Neural cell (in vitro differentiated cells): ENCODE results near the gene P2RX1. TPM values are rescaled to one million over a fixed set of nuclear protein-coding genes. Genes with fewer than 3 reads are reported as not detected.

ENCODE experiments used
- H2AFZ ChIP-seq: fragments of 200-600, 300-800 bp; sonication (generic), shearing (Covaris generic); 2 replicates; pipeline ENCODE4 v1.6.0; 2014; ENCODE audit warnings: low read depth, mild to moderate bottlenecking, antibody characterized with exemption, low read length, moderate library complexity
- H3F3A ChIP-seq: fragments of 200-600 bp; shearing (Covaris generic); 2 replicates; pipeline ENCODE4 v1.6.1; 2016; ENCODE audit warnings: mild to moderate bottlenecking, moderate library complexity, mixed read lengths, antibody characterized with exemption, low read length; ENCODE audit not compliant: insufficient read depth, poor library complexity, severe bottlenecking
- H3K27ac ChIP-seq: fragments of 200-600, 300-800 bp; sonication (generic), shearing (Covaris generic); 2 replicates; pipeline ENCODE4 v1.5.1; 2014; ENCODE audit warnings: mild to moderate bottlenecking, low read length, moderate library complexity
- H3K27me3 ChIP-seq: fragments of 300-800, 200-600 bp; sonication (generic), shearing (Covaris generic); 2 replicates; pipeline ENCODE4 v1.6.0; 2014; ENCODE audit warnings: mild to moderate bottlenecking, low read depth, low read length, moderate library complexity; ENCODE audit not compliant: insufficient read depth
- H3K36me3 ChIP-seq: fragments of 300-800, 200-600 bp; sonication (generic), shearing (Covaris generic); 2 replicates; pipeline ENCODE4 v1.5.1; 2014; ENCODE audit warnings: mild to moderate bottlenecking, antibody characterized with exemption, low read length, moderate library complexity; ENCODE audit not compliant: insufficient read depth
- H3K4me2 ChIP-seq: fragments of 300-800, 200-600 bp; sonication (generic), shearing (Covaris generic); 2 replicates; pipeline ENCODE4 v1.6.0; 2014; ENCODE audit warnings: mild to moderate bottlenecking, low read length
- H3K4me3 ChIP-seq: fragments of 300-800, 200-600 bp; sonication (generic), shearing (Covaris generic); 2 replicates; pipeline ENCODE4 v1.5.1; 2014; ENCODE audit warnings: mild to moderate bottlenecking, low read length, moderate library complexity
- H3K79me2 ChIP-seq: fragments of 200-600 bp; shearing (Covaris generic); replicated peaks from 2 replicates; pipeline ENCODE4 v1.6.0; 2014; ENCODE audit warnings: mild to moderate bottlenecking, low read length, moderate library complexity; ENCODE audit not compliant: insufficient read depth
- H3K9ac ChIP-seq: fragments of 300-800, 200-600 bp; sonication (generic), shearing (Covaris generic); 2 replicates; pipeline ENCODE4 v1.6.1; 2016; ENCODE audit warnings: mild to moderate bottlenecking, low read length, mixed read lengths
- H3K9me2 ChIP-seq: fragments of 200-600 bp; shearing (Covaris generic); 2 replicates; pipeline ENCODE4 v1.6.1; 2016; ENCODE audit warnings: mild to moderate bottlenecking, low read length, mixed read lengths; ENCODE audit not compliant: insufficient read depth
- H3K9me3 ChIP-seq: fragments of 200-600, 300-800 bp; sonication (generic), shearing (Covaris generic); 2 replicates; pipeline ENCODE4 v1.6.1; 2016; ENCODE audit warnings: mild to moderate bottlenecking, mixed run types, low read length, moderate library complexity, mixed read lengths
- H4K20me1 ChIP-seq: fragments of 200-600 bp; shearing (Covaris generic); 2 replicates; pipeline ENCODE4 v1.6.1; 2016; ENCODE audit warnings: mild to moderate bottlenecking, mixed run types; ENCODE audit not compliant: insufficient read depth
- EP300 ChIP-seq: fragments of 450-650 bp; conservative IDR thresholded peaks from 2 replicates; pipeline ENCODE4 v1.6.1; 2014; ENCODE audit warnings: antibody characterized with exemption, mild to moderate bottlenecking, moderate library complexity; ENCODE audit not compliant: poor library complexity, severe bottlenecking
- EZH2 ChIP-seq: fragments of 200-600, 300-800 bp; shearing (Covaris generic), sonication (generic); IDR thresholded peaks from 2 replicates; pipeline ENCODE4 v1.6.1; 2014; ENCODE audit warnings: antibody characterized with exemption, low read length, borderline replicate concordance, mild to moderate bottlenecking; ENCODE audit not compliant: insufficient read depth, poor library complexity, severe bottlenecking
- MXI1 ChIP-seq: fragments of 450-650 bp; conservative IDR thresholded peaks from 2 replicates; pipeline ENCODE4 v1.6.1; 2014; ENCODE audit warnings: antibody characterized with exemption, mild to moderate bottlenecking; ENCODE audit not compliant: poor library complexity, severe bottlenecking
- POLR2AphosphoS5 ChIP-seq: IDR thresholded peaks from 2 replicates; pipeline ENCODE4 v1.6.1; 2012
- RAD21 ChIP-seq: fragments of 450-650 bp; conservative IDR thresholded peaks from 2 replicates; pipeline ENCODE4 v1.6.1; 2014; ENCODE audit warnings: antibody characterized with exemption, mild to moderate bottlenecking, moderate library complexity
- SMC3 ChIP-seq: fragments of 450-650 bp; conservative IDR thresholded peaks from 2 replicates; pipeline ENCODE4 v1.6.1; 2014; ENCODE audit warnings: antibody characterized with exemption, mild to moderate bottlenecking, moderate library complexity; ENCODE audit not compliant: poor library complexity
- TAF1 ChIP-seq: IDR thresholded peaks from 2 replicates; pipeline ENCODE4 v1.6.1; 2012; ENCODE audit warnings: low read depth
- polyA plus RNA-seq: library from polyadenylated mRNA; depleted of rRNA; stranded (reverse); fragments of >200 nt; gene quantifications from 2 replicates; pipeline ENCODE4 v1.2.3, GENCODE V29; 2014
- TF ChIP-seq, protein P1 (sequence below): IDR thresholded peaks from 2 replicates; pipeline ENCODE4 v1.6.1; 2012; ENCODE audit warnings: borderline replicate concordance
- TF ChIP-seq, protein P2 (sequence below): fragments of 450-650 bp; IDR thresholded peaks from 2 replicates; pipeline ENCODE4 v1.5.1; 2014; ENCODE audit warnings: antibody characterized with exemption, mild to moderate bottlenecking, moderate library complexity; ENCODE audit not compliant: poor library complexity, severe bottlenecking

Gene P2RX1
- polyA plus RNA-seq, 1 donor from 2014 or later: not detected

DNA sequence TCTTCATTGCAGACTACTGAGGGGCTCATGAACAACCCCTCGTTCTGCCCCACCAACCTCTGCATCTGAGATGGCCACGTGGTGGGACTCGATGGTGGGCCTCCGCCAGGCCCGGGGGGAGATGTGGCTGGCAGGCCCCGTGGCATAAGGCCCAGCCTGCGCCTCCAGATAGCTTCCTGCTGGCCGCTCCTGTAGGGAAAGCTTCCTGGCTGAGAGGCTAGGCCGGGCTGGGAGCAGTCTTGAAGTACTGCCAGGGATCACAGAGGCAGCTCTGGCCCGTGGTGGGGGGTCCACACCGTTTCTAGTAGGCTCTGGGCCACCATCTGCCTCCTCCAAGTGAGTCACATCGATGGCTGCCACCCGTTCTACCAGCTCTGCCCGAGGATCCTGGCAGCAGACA, 31.0 kb downstream of the P2RX1 start:
- no peaks in the 10 kb centered on the region for H3K36me3 ChIP-seq
- no peak for TF ChIP-seq EZH2
- TF ChIP-seq, protein P1, sequence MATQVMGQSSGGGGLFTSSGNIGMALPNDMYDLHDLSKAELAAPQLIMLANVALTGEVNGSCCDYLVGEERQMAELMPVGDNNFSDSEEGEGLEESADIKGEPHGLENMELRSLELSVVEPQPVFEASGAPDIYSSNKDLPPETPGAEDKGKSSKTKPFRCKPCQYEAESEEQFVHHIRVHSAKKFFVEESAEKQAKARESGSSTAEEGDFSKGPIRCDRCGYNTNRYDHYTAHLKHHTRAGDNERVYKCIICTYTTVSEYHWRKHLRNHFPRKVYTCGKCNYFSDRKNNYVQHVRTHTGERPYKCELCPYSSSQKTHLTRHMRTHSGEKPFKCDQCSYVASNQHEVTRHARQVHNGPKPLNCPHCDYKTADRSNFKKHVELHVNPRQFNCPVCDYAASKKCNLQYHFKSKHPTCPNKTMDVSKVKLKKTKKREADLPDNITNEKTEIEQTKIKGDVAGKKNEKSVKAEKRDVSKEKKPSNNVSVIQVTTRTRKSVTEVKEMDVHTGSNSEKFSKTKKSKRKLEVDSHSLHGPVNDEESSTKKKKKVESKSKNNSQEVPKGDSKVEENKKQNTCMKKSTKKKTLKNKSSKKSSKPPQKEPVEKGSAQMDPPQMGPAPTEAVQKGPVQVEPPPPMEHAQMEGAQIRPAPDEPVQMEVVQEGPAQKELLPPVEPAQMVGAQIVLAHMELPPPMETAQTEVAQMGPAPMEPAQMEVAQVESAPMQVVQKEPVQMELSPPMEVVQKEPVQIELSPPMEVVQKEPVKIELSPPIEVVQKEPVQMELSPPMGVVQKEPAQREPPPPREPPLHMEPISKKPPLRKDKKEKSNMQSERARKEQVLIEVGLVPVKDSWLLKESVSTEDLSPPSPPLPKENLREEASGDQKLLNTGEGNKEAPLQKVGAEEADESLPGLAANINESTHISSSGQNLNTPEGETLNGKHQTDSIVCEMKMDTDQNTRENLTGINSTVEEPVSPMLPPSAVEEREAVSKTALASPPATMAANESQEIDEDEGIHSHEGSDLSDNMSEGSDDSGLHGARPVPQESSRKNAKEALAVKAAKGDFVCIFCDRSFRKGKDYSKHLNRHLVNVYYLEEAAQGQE: no peak
- no peak for TF ChIP-seq RAD21
- TF ChIP-seq, protein P2, sequence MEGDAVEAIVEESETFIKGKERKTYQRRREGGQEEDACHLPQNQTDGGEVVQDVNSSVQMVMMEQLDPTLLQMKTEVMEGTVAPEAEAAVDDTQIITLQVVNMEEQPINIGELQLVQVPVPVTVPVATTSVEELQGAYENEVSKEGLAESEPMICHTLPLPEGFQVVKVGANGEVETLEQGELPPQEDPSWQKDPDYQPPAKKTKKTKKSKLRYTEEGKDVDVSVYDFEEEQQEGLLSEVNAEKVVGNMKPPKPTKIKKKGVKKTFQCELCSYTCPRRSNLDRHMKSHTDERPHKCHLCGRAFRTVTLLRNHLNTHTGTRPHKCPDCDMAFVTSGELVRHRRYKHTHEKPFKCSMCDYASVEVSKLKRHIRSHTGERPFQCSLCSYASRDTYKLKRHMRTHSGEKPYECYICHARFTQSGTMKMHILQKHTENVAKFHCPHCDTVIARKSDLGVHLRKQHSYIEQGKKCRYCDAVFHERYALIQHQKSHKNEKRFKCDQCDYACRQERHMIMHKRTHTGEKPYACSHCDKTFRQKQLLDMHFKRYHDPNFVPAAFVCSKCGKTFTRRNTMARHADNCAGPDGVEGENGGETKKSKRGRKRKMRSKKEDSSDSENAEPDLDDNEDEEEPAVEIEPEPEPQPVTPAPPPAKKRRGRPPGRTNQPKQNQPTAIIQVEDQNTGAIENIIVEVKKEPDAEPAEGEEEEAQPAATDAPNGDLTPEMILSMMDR: no peak
- no peak for TF ChIP-seq MXI1
- no peak for TF ChIP-seq POLR2AphosphoS5
- no peak for TF ChIP-seq SMC3
- TF ChIP-seq EP300: no peak
- TF ChIP-seq TAF1: no peak
- no peaks in the 10 kb centered on the region for H3K27me3 ChIP-seq
- H3K9me3 ChIP-seq: no peaks in the 10 kb centered on the region
- no peak overlapping the region for H3K27ac ChIP-seq
- H3F3A ChIP-seq: no peaks in the 10 kb centered on the region
- H4K20me1 ChIP-seq: no peaks in the 10 kb centered on the region
- H2AFZ ChIP-seq: no peak overlapping the region
- no peaks in the 10 kb centered on the region for H3K79me2 ChIP-seq
- H3K9ac ChIP-seq: no peak overlapping the region
- H3K4me3 ChIP-seq: no peak overlapping the region
- no peak overlapping the region for H3K4me2 ChIP-seq
- no peaks in the 10 kb centered on the region for H3K9me2 ChIP-seq

DNA sequence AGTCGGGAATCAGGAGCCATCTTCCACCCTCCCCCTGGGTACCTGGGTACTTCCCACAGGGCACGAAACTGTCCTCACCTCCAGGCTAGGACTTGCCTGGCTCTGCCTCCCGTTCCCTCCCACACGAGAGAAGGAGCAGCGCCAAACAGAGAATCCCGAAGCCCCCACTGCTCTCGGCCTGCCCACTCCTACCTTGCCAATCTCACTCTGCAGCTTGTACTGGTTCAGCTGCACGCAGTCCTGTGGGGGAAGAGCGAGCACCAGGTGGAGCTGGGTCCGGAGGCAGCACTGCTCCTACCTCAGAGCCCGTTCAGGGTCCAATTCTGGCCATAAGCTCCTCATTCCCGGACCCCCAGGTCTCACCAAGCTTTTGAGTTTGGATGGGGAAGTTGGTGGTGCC, 32.1 kb downstream of the P2RX1 start:
- Histone ChIP-seq H3F3A (no peaks in the 10 kb centered on the region), H3K79me2 (no peaks in the 10 kb centered on the region), H2AFZ (no peak overlapping the region), H3K9ac (no peak overlapping the region), H3K4me3 (no peak overlapping the region), H3K4me2 (no peak overlapping the region), H3K9me2 (no peaks in the 10 kb centered on the region), H3K9me3 (no peaks in the 10 kb centered on the region), H4K20me1 (no peaks in the 10 kb centered on the region), H3K27ac (no peak overlapping the region), H3K36me3 (no peaks in the 10 kb centered on the region), H3K27me3 (no peaks in the 10 kb centered on the region)
- TF ChIP-seq TAF1: no peak
- TF ChIP-seq, protein P2: no peak
- no peak for TF ChIP-seq SMC3
- no peak for TF ChIP-seq POLR2AphosphoS5
- no peak for TF ChIP-seq RAD21
- no peak for TF ChIP-seq EP300
- TF ChIP-seq MXI1: no peak
- no peak for TF ChIP-seq EZH2
